Ectodermal cell (in vitro differentiated cells): ENCODE data around the gene AGBL4.

Experiments used
- H3K27ac ChIP-seq: 2 replicates; pipeline ENCODE4 v1.7.0; 2013; ENCODE audit warnings: mild to moderate bottlenecking, low read depth, low read length; ENCODE audit not compliant: insufficient read depth, poor library complexity, severe bottlenecking
- H3K27me3 ChIP-seq: 2 replicates; pipeline ENCODE4 v1.7.0; 2013; ENCODE audit warnings: mild to moderate bottlenecking, low read length; ENCODE audit not compliant: insufficient read depth, control insufficient read depth, poor library complexity, severe bottlenecking
- H3K36me3 ChIP-seq: one replicate; pipeline ENCODE4 v1.7.0; 2013; ENCODE audit warnings: low read length; ENCODE audit not compliant: control insufficient read depth, insufficient read depth
- H3K4me1 ChIP-seq: one replicate; pipeline ENCODE4 v1.7.0; 2013; ENCODE audit warnings: low read length; ENCODE audit not compliant: control insufficient read depth, insufficient read depth
- H3K4me3 ChIP-seq: 2 replicates; pipeline ENCODE4 v1.7.0; 2013; ENCODE audit warnings: low read depth, low read length, control low read depth; ENCODE audit not compliant: insufficient read depth
- H3K9me3 ChIP-seq: 2 replicates; pipeline ENCODE4 v1.7.0; 2013; ENCODE audit warnings: mild to moderate bottlenecking, low read length, moderate library complexity; ENCODE audit not compliant: control insufficient read depth
- WGBS, 2 experiments: methylation state at CpG; one replicate each; pipeline ENCODE4 v1.1.7; 2013; ENCODE audit warnings: missing lambda C conversion rate in 2 of 2; 5-methylcytosine and 5-hydroxymethylcytosine counted together

The AGBL4 gene

DNA sequence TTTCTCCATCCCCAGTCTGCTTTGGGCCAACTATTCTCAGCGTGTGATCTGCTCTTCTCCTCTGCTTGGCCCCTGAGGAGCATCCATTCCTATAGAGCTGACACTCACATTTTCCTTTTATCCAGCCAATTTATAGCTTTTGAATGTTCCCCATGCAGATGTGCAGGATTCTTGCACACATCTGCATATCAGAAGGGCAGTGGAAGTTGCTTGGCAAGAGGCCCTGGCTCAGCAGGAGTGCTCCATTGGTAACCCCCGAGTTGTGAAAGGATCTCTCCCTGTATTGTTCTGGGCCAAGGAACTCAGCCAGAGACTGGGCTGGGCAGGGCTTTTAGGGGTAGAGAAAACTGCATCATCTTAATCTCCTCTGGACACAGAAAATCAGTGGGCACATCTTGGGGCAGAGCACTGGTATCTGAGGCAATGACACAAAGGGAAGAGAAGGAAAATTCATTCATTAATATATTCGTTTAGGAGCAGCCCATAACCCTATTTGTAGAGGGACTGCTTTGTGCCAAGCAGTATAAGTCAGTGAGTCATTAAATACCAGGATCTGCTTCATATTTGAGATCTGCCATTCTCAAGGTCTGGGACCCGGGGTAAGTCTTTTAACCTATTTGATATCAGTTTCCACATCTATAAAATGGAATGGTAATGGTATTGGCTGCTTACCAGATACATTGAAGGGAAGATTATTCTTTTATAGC is 1216.0 kb downstream of the AGBL4 start:
- Histone ChIP-seq H3K4me3 (no peak overlapping the region), H3K27me3 (no peaks in the 10 kb centered on the region), H3K4me1 (peaks cover 3% of the 10 kb centered on the region), H3K36me3 (no peaks in the 10 kb centered on the region), H3K9me3 (no peaks in the 10 kb centered on the region), H3K27ac (no peak overlapping the region)
- 60 to 65% methylated on average over 3 to 4 of the region's 4 CpGs for WGBS, 2 experiments

DNA sequence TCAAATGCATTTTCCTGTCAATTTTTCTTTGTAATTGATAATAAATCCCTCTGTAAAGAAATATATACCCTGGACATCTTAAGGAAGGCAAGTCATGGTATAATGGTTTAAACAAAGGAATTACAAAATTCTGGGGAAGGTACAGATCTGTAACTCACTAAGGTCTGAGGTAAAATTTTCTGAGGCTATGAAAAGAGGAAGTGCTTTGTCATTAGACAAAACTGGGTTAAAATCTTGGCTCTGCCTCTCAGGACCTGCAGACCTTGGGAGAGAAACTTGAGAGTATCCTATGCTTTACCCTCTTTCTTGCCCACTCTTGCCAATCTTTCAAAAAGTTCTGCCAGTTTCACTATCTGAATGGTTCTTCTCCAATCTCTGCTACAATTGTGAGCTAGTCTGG is 1220.3 kb downstream of the AGBL4 start:
- Histone ChIP-seq H3K9me3 (no peaks in the 10 kb centered on the region), H3K27me3 (no peaks in the 10 kb centered on the region), H3K4me1 (peaks cover 3% of the 10 kb centered on the region), H3K4me3 (no peak overlapping the region), H3K36me3 (no peaks in the 10 kb centered on the region), H3K27ac (no peak overlapping the region)

DNA sequence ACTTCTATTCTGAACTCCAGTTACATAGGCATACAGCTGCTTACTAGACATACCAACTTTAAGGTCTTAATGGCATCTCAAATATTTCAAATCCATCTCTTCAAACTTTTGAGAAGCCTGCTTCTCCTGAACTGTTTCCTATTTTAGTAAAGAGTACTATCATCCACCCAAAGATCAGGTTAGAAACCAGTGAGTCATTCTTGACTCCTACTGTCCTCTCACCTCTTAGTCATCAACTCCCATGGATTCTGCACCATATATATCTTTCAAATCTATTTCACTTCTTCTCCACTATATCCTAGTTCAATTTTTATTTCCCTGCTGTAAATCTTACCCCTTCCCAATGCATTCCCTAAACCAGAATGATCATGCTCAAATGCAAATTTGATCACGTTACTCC is 1228.9 kb downstream of the AGBL4 start:
- Histone ChIP-seq H3K27me3 (no peaks in the 10 kb centered on the region), H3K4me1 (no peaks in the 10 kb centered on the region), H3K9me3 (no peaks in the 10 kb centered on the region), H3K27ac (no peak overlapping the region), H3K4me3 (no peak overlapping the region), H3K36me3 (no peaks in the 10 kb centered on the region)
- 0% methylated on average over 1 of the region's 1 CpG for WGBS, 2 experiments

DNA sequence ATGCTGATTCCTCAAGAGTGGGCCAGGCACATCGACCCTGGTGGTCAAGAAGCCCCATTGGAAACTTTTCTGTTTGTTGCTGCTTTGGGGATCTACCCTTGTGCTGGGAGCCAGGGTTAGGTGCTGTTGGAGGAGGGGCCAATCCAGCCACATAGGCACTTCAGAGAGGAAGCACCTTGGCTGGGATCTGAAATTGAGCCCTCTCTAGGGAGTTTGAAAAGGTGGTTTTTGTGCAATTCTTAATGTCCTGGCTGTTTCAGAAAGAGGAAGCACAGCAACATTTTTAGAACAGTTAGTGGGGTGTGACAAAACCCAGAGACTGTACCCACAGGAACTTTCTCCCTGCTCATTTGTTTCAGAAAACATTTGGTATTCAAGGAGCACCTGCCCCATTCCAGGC is 1229.9 kb downstream of the AGBL4 start:
- no peaks in the 10 kb centered on the region for H3K4me1 ChIP-seq
- H3K27ac ChIP-seq: no peak overlapping the region
- no peaks in the 10 kb centered on the region for H3K36me3 ChIP-seq
- WGBS, 2 experiments: 87 to 94% methylated on average over 1 of the region's 1 CpG
- no peak overlapping the region for H3K4me3 ChIP-seq
- H3K27me3 ChIP-seq: no peaks in the 10 kb centered on the region
- H3K9me3 ChIP-seq: no peaks in the 10 kb centered on the region

DNA sequence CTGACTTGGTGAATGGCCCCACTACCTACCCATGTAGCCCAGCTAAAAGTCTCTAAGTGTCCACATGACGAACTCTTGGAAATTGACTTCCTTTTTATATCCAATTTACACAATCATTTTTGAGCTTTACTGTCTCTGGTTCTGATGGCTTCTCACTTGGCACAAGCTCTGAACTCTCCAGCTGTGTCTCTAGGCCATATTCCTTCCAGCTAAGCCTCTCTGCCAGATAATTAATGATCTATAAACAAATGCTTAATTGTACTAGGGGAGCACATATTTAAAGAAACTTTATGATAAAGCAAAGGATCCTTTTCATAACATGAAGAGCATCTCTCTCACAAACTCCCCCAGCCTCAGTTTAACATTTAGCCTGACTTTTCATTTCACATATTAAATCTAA is 1230.8 kb downstream of the AGBL4 start:
- no peak overlapping the region for H3K27ac ChIP-seq
- no peaks in the 10 kb centered on the region for H3K27me3 ChIP-seq
- 78 to 89% methylated on average over 1 of the region's 1 CpG for WGBS, 2 experiments
- no peaks in the 10 kb centered on the region for H3K9me3 ChIP-seq
- H3K36me3 ChIP-seq: no peaks in the 10 kb centered on the region
- no peak overlapping the region for H3K4me3 ChIP-seq
- H3K4me1 ChIP-seq: no peaks in the 10 kb centered on the region

DNA sequence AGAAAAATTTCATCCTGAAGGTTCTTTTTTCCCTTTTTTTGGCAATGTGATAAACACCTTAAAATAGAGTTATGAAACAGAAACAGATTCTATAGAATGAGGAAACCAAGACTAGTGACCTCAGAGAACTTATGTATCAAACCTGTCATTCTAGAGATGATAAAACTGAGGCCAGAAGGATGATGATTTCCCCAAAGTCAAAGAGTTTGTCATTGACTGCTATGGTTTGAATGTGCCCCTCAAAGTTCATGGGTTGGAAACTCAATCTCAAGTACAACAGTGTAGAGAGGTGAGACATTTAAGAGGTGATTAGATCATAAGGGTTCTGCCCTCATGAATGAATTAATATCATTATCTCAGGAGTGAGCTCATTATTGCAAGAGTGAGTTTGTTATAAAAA is 1233.4 kb downstream of the AGBL4 start:
- Histone ChIP-seq H3K9me3 (no peaks in the 10 kb centered on the region), H3K4me1 (no peaks in the 10 kb centered on the region), H3K4me3 (no peak overlapping the region), H3K27me3 (no peaks in the 10 kb centered on the region), H3K27ac (no peak overlapping the region), H3K36me3 (no peaks in the 10 kb centered on the region)

DNA sequence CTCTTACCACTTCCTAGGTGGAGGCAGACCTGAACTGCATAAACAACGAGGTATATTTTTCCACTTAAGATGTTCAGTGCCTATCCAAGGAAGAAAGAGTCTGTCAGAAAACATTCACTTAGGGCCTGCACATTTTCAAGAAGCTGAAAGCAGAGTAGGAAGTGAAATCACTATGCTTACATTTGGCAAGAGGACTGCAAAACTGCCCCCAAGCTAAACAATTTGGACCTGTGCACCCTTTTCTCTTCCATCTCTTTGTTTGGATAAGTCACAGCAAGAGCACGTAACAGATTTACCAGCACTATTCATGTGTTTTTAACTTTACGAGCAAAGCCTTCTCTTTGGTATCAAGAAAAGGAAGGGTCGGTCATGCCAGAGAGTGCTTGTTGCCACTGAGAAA is 1233.9 kb downstream of the AGBL4 start:
- no peaks in the 10 kb centered on the region for H3K4me1 ChIP-seq
- H3K27ac ChIP-seq: no peak overlapping the region
- H3K27me3 ChIP-seq: no peaks in the 10 kb centered on the region
- WGBS, 2 experiments: 88 to 91% methylated on average over 4 of the region's 4 CpGs
- no peaks in the 10 kb centered on the region for H3K36me3 ChIP-seq
- H3K4me3 ChIP-seq: no peak overlapping the region
- H3K9me3 ChIP-seq: no peaks in the 10 kb centered on the region

DNA sequence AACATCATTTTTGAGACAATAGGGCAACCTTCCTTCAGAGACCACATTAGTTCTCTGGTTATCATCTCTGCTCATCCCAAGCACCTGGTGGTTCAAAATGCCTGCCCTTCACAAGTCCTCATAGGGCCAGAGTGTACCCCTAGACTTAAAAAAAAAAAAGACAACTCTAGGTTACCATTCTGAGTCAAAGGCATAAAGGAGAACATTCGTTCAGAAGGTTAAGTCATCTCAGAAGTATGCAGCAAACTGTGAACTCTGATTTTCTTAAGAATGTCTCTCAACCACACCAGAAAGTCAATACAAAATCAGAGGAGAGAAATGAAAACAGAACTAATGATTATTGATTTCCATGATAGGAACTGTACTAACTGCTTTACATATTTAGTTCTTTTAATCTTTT is 1237.9 kb downstream of the AGBL4 start:
- 80 to 100% methylated on average over 1 of the region's 1 CpG for WGBS, 2 experiments
- H3K4me3 ChIP-seq: no peak overlapping the region
- H3K36me3 ChIP-seq: no peaks in the 10 kb centered on the region
- H3K27ac ChIP-seq: no peak overlapping the region
- H3K9me3 ChIP-seq: no peaks in the 10 kb centered on the region
- H3K4me1 ChIP-seq: no peaks in the 10 kb centered on the region
- H3K27me3 ChIP-seq: no peaks in the 10 kb centered on the region

DNA sequence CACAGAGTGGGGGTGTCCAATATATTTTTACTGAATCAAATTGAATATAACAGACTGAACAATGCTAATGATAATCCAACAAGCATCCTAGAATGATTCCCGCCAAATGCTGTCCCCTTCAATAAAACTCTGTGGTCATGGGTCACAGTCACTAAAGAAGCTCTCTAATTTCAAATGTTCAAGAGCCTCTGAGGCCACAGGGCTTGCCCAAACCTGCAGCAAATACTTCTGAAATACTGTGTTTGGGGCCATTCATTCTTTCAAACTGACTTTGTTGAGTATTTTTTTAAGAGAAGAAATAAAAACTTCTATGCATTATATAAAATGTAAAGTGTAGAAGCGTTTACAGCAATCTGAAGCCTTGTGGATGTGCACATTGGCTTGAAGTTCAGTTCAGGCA is 1239.5 kb downstream of the AGBL4 start:
- no peaks in the 10 kb centered on the region for H3K27me3 ChIP-seq
- H3K4me3 ChIP-seq: no peak overlapping the region
- H3K36me3 ChIP-seq: no peaks in the 10 kb centered on the region
- H3K9me3 ChIP-seq: no peaks in the 10 kb centered on the region
- 95 to 98% methylated on average over 2 of the region's 2 CpGs for WGBS, 2 experiments
- H3K27ac ChIP-seq: no peak overlapping the region
- no peaks in the 10 kb centered on the region for H3K4me1 ChIP-seq

DNA sequence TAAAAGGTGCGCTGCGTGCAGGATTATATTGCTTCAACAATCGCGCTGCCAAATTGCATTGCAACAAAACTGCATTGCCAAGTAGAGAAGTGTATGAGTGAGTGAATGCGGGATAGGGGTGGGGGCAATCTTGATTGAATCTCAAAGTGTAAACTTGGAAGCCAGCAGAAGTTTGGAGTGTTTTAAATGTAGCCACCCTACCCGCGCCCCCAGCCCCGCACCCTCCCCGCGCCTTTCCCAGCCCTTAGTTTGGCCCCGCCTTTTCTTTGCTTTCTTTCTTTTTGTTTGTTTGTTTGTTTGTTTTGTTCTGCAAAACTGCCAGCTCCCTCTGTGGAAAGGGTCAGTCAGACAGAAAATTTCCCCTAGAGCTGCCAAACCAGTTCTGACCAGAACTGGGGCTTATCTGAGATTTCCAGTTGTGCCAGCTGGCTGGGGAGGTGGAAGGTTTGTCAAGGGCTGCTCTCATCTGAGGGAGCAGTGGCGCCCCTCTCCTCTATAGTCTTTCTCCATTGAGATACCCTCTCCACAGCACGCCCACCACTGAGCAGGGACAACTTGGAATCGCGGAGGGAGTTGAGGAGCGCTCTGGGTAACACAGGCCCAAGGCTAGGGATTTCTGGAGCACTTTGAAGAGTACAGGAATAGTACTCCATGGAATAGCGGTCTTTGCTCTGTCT is 1246.4 kb downstream of the AGBL4 start:
- no peaks in the 10 kb centered on the region for H3K9me3 ChIP-seq
- WGBS, 2 experiments: 3 to 6% methylated on average over 11 to 17 of the region's 17 CpGs
- peaks cover 8% of the 10 kb centered on the region for H3K4me1 ChIP-seq
- no peaks in the 10 kb centered on the region for H3K36me3 ChIP-seq
- peak overlapping the region; percentile 72 for H3K4me3 ChIP-seq
- no peaks in the 10 kb centered on the region for H3K27me3 ChIP-seq
- no peak overlapping the region for H3K27ac ChIP-seq
